HepG2 (cell line): ENCODE results near the gene SNX2. TPM values are rescaled to one million over a fixed set of nuclear protein-coding genes. Genes with fewer than 3 reads are reported as not detected.

ENCODE experiments used
- ATF7-NPFF ChIP-seq: sonication (generic); formaldehyde crosslinking; IDR thresholded peaks from 2 replicates; pipeline ENCODE4 v1.8.1; 2023; ENCODE audit warnings: mild to moderate bottlenecking, low read depth, missing genetic modification reagents, moderate library complexity
- CHCHD3 ChIP-seq: sonication (generic); formaldehyde crosslinking; IDR thresholded peaks from 2 replicates; pipeline ENCODE4 v1.8.0; 2022; ENCODE audit warnings: mild to moderate bottlenecking, missing genetic modification reagents, moderate library complexity
- HIVEP1 ChIP-seq: sonication (generic); formaldehyde crosslinking; IDR thresholded peaks from 2 replicates; pipeline ENCODE4 v1.4.0; 2020; ENCODE audit warnings: mild to moderate bottlenecking, missing genetic modification reagents
- HMG20A ChIP-seq: IDR thresholded peaks from 2 replicates; pipeline ENCODE4 v1.6.1; 2016; ENCODE audit warnings: borderline replicate concordance
- KDM5B ChIP-seq: sonication (generic); formaldehyde crosslinking; IDR thresholded peaks from 2 replicates; pipeline ENCODE4 v1.4.0; 2020; ENCODE audit warnings: missing genetic modification reagents, mild to moderate bottlenecking, borderline replicate concordance
- KDM6A ChIP-seq: IDR thresholded peaks from 2 replicates; pipeline ENCODE4 v1.6.1; 2016; ENCODE audit warnings: low read depth
- MBNL3 ChIP-seq: fragments of 250-450 bp; sonication (Bioruptor Pico); conservative IDR thresholded peaks from 2 replicates; pipeline ENCODE4 v1.8.0; 2022; ENCODE audit warnings: mild to moderate bottlenecking, inconsistent platforms
- MZF1 ChIP-seq: sonication (generic); formaldehyde crosslinking; IDR thresholded peaks from 2 replicates; pipeline ENCODE4 v1.8.1; 2023; ENCODE audit warnings: mild to moderate bottlenecking, missing genetic modification reagents, borderline replicate concordance
- PPARG ChIP-seq: conservative IDR thresholded peaks from 2 replicates; pipeline ENCODE4 v1.6.1; 2016; ENCODE audit warnings: missing biosample characterization, missing genetic modification reagents
- SCMH1 ChIP-seq: sonication (generic); formaldehyde crosslinking; IDR thresholded peaks from 2 replicates; pipeline ENCODE4 v1.9.0; 2021; ENCODE audit warnings: missing genetic modification reagents, mild to moderate bottlenecking, borderline replicate concordance
- ZFP36 ChIP-seq: fragments of 150-350 bp; IDR thresholded peaks from 2 replicates; pipeline ENCODE4 v1.6.1; 2018; ENCODE audit warnings: borderline replicate concordance, low read length, low read depth; ENCODE audit not compliant: partially characterized antibody
- ZFX ChIP-seq: sonication (generic); formaldehyde crosslinking; IDR thresholded peaks from 2 replicates; pipeline ENCODE4 v1.4.0; 2020; ENCODE audit warnings: mild to moderate bottlenecking, low read depth, missing genetic modification reagents, moderate library complexity
- ZMYM4 ChIP-seq: sonication (generic); formaldehyde crosslinking; IDR thresholded peaks from 2 replicates; pipeline ENCODE4 v1.8.1; 2023; ENCODE audit warnings: mild to moderate bottlenecking, missing genetic modification reagents
- ZNF10 ChIP-seq: sonication (generic); formaldehyde crosslinking; IDR thresholded peaks from 2 replicates; pipeline ENCODE4 v1.4.0; 2020; ENCODE audit warnings: mild to moderate bottlenecking, low read depth, missing genetic modification reagents, borderline replicate concordance
- ZNF136 ChIP-seq: sonication (generic); formaldehyde crosslinking; IDR thresholded peaks from 2 replicates; pipeline ENCODE4 v1.8.1; 2022; ENCODE audit warnings: low read depth, mild to moderate bottlenecking, moderate library complexity, missing genetic modification reagents
- ZNF160 ChIP-seq: sonication (generic); formaldehyde crosslinking; IDR thresholded peaks from 2 replicates; pipeline ENCODE4 v1.8.0; 2022; ENCODE audit warnings: mild to moderate bottlenecking, inconsistent platforms, missing genetic modification reagents
- ZNF260 ChIP-seq: sonication (generic); formaldehyde crosslinking; IDR thresholded peaks from 2 replicates; pipeline ENCODE4 v1.4.0; 2020; ENCODE audit warnings: missing genetic modification reagents, low read depth, mild to moderate bottlenecking, borderline replicate concordance
- ZNF337 ChIP-seq: sonication (generic); formaldehyde crosslinking; IDR thresholded peaks from 2 replicates; pipeline ENCODE4 v1.5.1; 2020; ENCODE audit warnings: missing genetic modification reagents, low read depth, mild to moderate bottlenecking, borderline replicate concordance
- ZNF550 ChIP-seq: sonication (generic); formaldehyde crosslinking; IDR thresholded peaks from 2 replicates; pipeline ENCODE4 v1.4.0; 2020; ENCODE audit warnings: mild to moderate bottlenecking, missing genetic modification reagents, borderline replicate concordance
- polyA plus RNA-seq, 8 experiments: library from polyadenylated mRNA; depleted of rRNA in 3 of 8; stranded (reverse) in 7 of 8; unstranded in 1 of 8; fragments of >200 nt; fragmentation: Illumina TruSeq in 4 of 8; extraction: Trizol in 4 of 8; gene quantifications; 2 replicates each; pipeline versions ENCODE4 v1.2.1 to v1.2.3, GENCODE V29; 2011 to 2016; ENCODE audit warnings: low read depth in 4 of 8, missing spikeins in 1 of 8, mixed read lengths in 1 of 8; ENCODE audit not compliant: insufficient read depth in 1 of 8
- total RNA-seq, 5 experiments: library from RNA; depleted of rRNA; stranded (reverse); fragments of >200 nt; fragmentation: Illumina TruSeq; extraction: Trizol; gene quantifications; 2 replicates each; pipeline ENCODE4 v1.2.3, GENCODE V29; 2016; ENCODE audit warnings: low read depth in 1 of 5
- TF ChIP-seq, protein P1 (sequence below): sonication (generic); formaldehyde crosslinking; IDR thresholded peaks from 2 replicates; pipeline ENCODE4 v1.4.0; 2020; ENCODE audit warnings: missing genetic modification reagents
- TF ChIP-seq, protein P2 (sequence below): sonication (generic); formaldehyde crosslinking; conservative IDR thresholded peaks from 2 replicates; pipeline ENCODE4 v1.8.0; 2022; ENCODE audit warnings: low read depth, missing genetic modification reagents
- TF ChIP-seq, protein P3 (sequence below): sonication (generic); formaldehyde crosslinking; IDR thresholded peaks from 2 replicates; pipeline ENCODE4 v1.4.0; 2020; ENCODE audit warnings: missing genetic modification reagents, borderline replicate concordance

The SNX2 gene
- total and polyA plus RNA-seq, 2 of the 13 experiments (the other 11 are each of a cell fraction or from before 2014, with no cell fraction given), result 26.4 to 78.8 TPM

DNA sequence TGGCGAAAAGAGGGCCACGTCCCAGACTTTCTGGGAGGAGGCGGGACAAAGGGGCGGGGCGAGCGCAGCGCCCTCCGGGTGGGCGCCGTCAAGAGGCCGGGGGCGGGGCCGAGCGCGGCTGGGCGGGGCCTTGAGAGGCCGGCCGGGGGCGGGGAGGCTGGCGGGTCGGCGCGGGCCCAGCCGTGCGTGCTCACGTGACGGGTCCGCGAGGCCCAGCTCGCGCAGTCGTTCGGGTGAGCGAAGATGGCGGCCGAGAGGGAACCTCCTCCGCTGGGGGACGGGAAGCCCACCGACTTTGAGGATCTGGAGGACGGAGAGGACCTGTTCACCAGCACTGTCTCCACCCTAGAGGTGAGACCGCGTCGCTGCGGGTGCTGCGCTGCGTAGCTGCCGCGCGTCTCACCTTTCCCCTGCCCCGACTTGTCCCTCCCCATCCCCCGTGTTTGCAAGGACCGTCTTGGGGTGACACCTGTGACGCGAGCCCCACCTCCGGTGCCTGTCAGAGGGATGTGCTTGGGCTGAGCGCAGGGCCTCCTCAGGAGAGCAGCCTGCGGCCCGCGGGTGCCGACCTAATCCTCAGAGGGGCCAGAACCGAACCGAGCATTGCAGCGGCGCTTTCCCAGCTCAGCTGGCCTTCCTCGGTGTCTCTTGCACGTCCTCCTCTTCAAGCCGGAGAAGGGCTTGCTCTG lies at the start of gene SNX2 (continued):
- TF ChIP-seq CHCHD3 (CRISPR knock-in tag) (0 out of 2 replicates have a peak, but pooled peaks have one; percentile 32), KDM6A (CRISPR knock-in tag) (no peak), ZMYM4 (CRISPR knock-in tag) (peak; percentile 71), ZNF160 (peak; percentile 79; the same call in 1 of the 2 replicates), ZFX (CRISPR knock-in tag) (peak; percentile 94), ZNF337 (CRISPR knock-in tag) (peak; percentile 47; the same call in 1 of the 2 replicates), KDM5B (CRISPR knock-in tag) (peak; percentile 80), MZF1 (CRISPR knock-in tag) (no peak), ZNF550 (CRISPR knock-in tag) (no peak; the same call in 1 of the 2 replicates), PPARG (CRISPR knock-in tag) (peak; percentile 36; the same call in 1 of the 2 replicates), ZNF260 (CRISPR knock-in tag) (no peak), HIVEP1 (no peak), SCMH1 (CRISPR knock-in tag) (no peak), HMG20A (no peak), MBNL3 (no peak), ZNF10 (CRISPR knock-in tag) (no peak), ATF7-NPFF (CRISPR knock-in tag) (peak; percentile 71; the same call in 1 of the 2 replicates), ZNF136 (CRISPR knock-in tag) (no peak), ZFP36 (no peak)
- TF ChIP-seq, protein P1, sequence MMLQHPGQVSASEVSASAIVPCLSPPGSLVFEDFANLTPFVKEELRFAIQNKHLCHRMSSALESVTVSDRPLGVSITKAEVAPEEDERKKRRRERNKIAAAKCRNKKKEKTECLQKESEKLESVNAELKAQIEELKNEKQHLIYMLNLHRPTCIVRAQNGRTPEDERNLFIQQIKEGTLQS (CRISPR knock-in tag), result no peak
- TF ChIP-seq, protein P2, sequence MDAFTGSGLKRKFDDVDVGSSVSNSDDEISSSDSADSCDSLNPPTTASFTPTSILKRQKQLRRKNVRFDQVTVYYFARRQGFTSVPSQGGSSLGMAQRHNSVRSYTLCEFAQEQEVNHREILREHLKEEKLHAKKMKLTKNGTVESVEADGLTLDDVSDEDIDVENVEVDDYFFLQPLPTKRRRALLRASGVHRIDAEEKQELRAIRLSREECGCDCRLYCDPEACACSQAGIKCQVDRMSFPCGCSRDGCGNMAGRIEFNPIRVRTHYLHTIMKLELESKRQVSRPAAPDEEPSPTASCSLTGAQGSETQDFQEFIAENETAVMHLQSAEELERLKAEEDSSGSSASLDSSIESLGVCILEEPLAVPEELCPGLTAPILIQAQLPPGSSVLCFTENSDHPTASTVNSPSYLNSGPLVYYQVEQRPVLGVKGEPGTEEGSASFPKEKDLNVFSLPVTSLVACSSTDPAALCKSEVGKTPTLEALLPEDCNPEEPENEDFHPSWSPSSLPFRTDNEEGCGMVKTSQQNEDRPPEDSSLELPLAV (CRISPR knock-in tag), result no peak
- TF ChIP-seq, protein P3, sequence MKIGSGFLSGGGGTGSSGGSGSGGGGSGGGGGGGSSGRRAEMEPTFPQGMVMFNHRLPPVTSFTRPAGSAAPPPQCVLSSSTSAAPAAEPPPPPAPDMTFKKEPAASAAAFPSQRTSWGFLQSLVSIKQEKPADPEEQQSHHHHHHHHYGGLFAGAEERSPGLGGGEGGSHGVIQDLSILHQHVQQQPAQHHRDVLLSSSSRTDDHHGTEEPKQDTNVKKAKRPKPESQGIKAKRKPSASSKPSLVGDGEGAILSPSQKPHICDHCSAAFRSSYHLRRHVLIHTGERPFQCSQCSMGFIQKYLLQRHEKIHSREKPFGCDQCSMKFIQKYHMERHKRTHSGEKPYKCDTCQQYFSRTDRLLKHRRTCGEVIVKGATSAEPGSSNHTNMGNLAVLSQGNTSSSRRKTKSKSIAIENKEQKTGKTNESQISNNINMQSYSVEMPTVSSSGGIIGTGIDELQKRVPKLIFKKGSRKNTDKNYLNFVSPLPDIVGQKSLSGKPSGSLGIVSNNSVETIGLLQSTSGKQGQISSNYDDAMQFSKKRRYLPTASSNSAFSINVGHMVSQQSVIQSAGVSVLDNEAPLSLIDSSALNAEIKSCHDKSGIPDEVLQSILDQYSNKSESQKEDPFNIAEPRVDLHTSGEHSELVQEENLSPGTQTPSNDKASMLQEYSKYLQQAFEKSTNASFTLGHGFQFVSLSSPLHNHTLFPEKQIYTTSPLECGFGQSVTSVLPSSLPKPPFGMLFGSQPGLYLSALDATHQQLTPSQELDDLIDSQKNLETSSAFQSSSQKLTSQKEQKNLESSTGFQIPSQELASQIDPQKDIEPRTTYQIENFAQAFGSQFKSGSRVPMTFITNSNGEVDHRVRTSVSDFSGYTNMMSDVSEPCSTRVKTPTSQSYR (CRISPR knock-in tag), result no peak
